ENCODE data around the gene PLCZ1.
"Not testable (repeated sequence)": the region's sequence is repeated elsewhere in the genome, so short reads cannot be mapped to it uniquely, and the experiment has no call there.

PLCZ1 gene

GRCh38 chr12:18696971-18697602 is 40.7 kb downstream of the PLCZ1 start:
- no peak for DNase-seq

GRCh38 chr12:18693986-18694385 is 43.8 kb downstream of the PLCZ1 start:
- DNase-seq, result not testable (repeated sequence)

- DNase-seq, result no peak
These were observed 47.2 kb downstream of the PLCZ1 start for GRCh38 chr12:18690653-18691052.

GRCh38 chr12:18689771-18690170 is 48.0 kb downstream of the PLCZ1 start:
- DNase-seq, result no peak

- no peak for DNase-seq
These were observed 53.4 kb downstream of the PLCZ1 start for GRCh38 chr12:18684430-18684829.

- DNase-seq, result no peak
These were observed 54.3 kb downstream of the PLCZ1 start for GRCh38 chr12:18683327-18684013.

- DNase-seq, result no peak
These were observed 56.0 kb downstream of the PLCZ1 start for GRCh38 chr12:18681818-18682217.

- DNase-seq, result no peak
These were observed 60.7 kb downstream of the PLCZ1 start for GRCh38 chr12:18676996-18677588.

- no peak for DNase-seq
These were observed 61.7 kb downstream of the PLCZ1 start for GRCh38 chr12:18676141-18676540.

- no peak for DNase-seq
These were observed 79.0 kb downstream of the PLCZ1 start for GRCh38 chr12:18658829-18659228.

GRCh38 chr12:18658179-18658578 is 79.6 kb downstream of the PLCZ1 start:
- no peak for DNase-seq

- DNase-seq, result no peak
These were observed 82.5 kb downstream of the PLCZ1 start for GRCh38 chr12:18655351-18655750.

GRCh38 chr12:18653465-18653864 is 84.3 kb downstream of the PLCZ1 start:
- no peak for DNase-seq

GRCh38 chr12:18652596-18652995 is 85.2 kb downstream of the PLCZ1 start:
- no peak for DNase-seq

GRCh38 chr12:18651525-18651924 is 86.3 kb downstream of the PLCZ1 start:
- DNase-seq, result no peak

GRCh38 chr12:18646286-18646890 is 91.4 kb downstream of the PLCZ1 start:
- DNase-seq, result no peak

- no peak for DNase-seq
These were observed 93.2 kb downstream of the PLCZ1 start for GRCh38 chr12:18644564-18644963.

- no peak for DNase-seq
These were observed 94.1 kb downstream of the PLCZ1 start for GRCh38 chr12:18643681-18644080.

- no peak for DNase-seq
These were observed 97.4 kb downstream of the PLCZ1 start for GRCh38 chr12:18640321-18640955.

- DNase-seq, result no peak
These were observed 103.4 kb downstream of the PLCZ1 start for GRCh38 chr12:18634382-18634781.

Measured in activated CD4-positive, alpha-beta T cell treated with anti-CD3 and anti-CD28 coated beads for 1 hour (primary cell).